H1 (cell line): ENCODE measurements around the gene TXNDC11. TPM values are rescaled to one million over a fixed set of nuclear protein-coding genes. Genes with fewer than 3 reads are reported as not detected.

ENCODE experiments used
- CTCF ChIA-PET: fragments of 300-600 bp; sonication (Branson Sonifier 250); formaldehyde crosslinking; loops from one replicate; lab custom pipeline; 2021; ENCODE audit not compliant: partially characterized antibody; lab: Charles Lee
- POLR2A ChIA-PET: fragments of 300-600 bp; sonication (Branson Sonifier 250); formaldehyde crosslinking; loops from one replicate; lab custom pipeline; 2021; ENCODE audit warnings: inconsistent platforms; ENCODE audit not compliant: partially characterized antibody; lab: Charles Lee
- DNase-seq, 2 experiments: peaks; one replicate each; pipeline versions ENCODE4 v3.0.0 to v3.0.0-alpha.2; 2010 to 2022; ENCODE audit warnings: low spot score in 2 of 2, low read depth in 1 of 2, mixed read lengths in 1 of 2
- FAIRE-seq: peaks from 2 replicates; lab custom pipeline; 2011; peaks lifted over from hg19 to GRCh38; lab: Jason Lieb, UNC
- H2AFZ ChIP-seq: 2 replicates; pipeline ENCODE4 v1.8.1; 2012; ENCODE audit warnings: low read length, inconsistent platforms
- H2AK5ac ChIP-seq: 2 replicates; pipeline ENCODE4 v1.6.1; 2013; ENCODE audit warnings: low read depth, low read length
- H2BK120ac ChIP-seq: replicated peaks from 2 replicates; pipeline ENCODE3; 2013; ENCODE audit warnings: low read depth, low read length, inconsistent platforms
- H2BK12ac ChIP-seq: 2 replicates; pipeline ENCODE4 v1.6.1; 2013; ENCODE audit warnings: low read depth, low read length
- H2BK15ac ChIP-seq: 2 replicates; pipeline ENCODE4 v1.6.1; 2013; ENCODE audit warnings: low read length
- H2BK20ac ChIP-seq: 2 replicates; pipeline ENCODE4 v1.6.1; 2013; ENCODE audit warnings: low read length
- H2BK5ac ChIP-seq: 2 replicates; pipeline ENCODE4 v1.6.1; 2013; ENCODE audit warnings: low read depth, low read length
- H3K14ac ChIP-seq: 2 replicates; pipeline ENCODE4 v1.6.1; 2013; ENCODE audit warnings: inconsistent platforms; ENCODE audit not compliant: insufficient read length
- H3K18ac ChIP-seq: 2 replicates; pipeline ENCODE4 v1.6.1; 2013; ENCODE audit warnings: low read length; ENCODE audit errors: extremely low read depth
- H3K23ac ChIP-seq: 2 replicates; pipeline ENCODE4 v1.6.1; 2013; ENCODE audit warnings: inconsistent platforms; ENCODE audit not compliant: insufficient read length
- H3K23me2 ChIP-seq: 2 replicates; pipeline ENCODE4 v1.6.1; 2013; ENCODE audit warnings: low read depth, low read length
- H3K27ac ChIP-seq: 2 replicates; pipeline ENCODE4 v1.6.1; 2011; ENCODE audit warnings: low read depth, low read length, inconsistent platforms
- H3K27me3 ChIP-seq, 4 experiments: replicated peaks in 1 of 4; 1 replicate in 1 of 4; 2 replicates in 3 of 4; pipeline versions ENCODE4 v1.6.1 to v1.8.1; 2011 to 2013; ENCODE audit warnings: low read length in 3 of 4, mild to moderate bottlenecking in 3 of 4, inconsistent platforms in 2 of 4, mixed read lengths in 2 of 4, moderate library complexity in 1 of 4; ENCODE audit not compliant: control insufficient read depth in 3 of 4, insufficient read depth in 3 of 4; ENCODE audit errors: extremely low read depth in 1 of 4
- H3K36me3 ChIP-seq, 4 experiments: 2 replicates each; pipeline versions ENCODE4 v1.6.1 to v1.8.1; 2011 to 2013; ENCODE audit warnings: mild to moderate bottlenecking in 4 of 4, low read length in 3 of 4, moderate library complexity in 2 of 4, control low read depth in 1 of 4, inconsistent platforms in 1 of 4; ENCODE audit not compliant: insufficient read depth in 4 of 4, control insufficient read depth in 2 of 4
- H3K4ac ChIP-seq: replicated peaks from 2 replicates; pipeline ENCODE3; 2013; ENCODE audit warnings: low read length, low read depth, mixed read lengths, inconsistent platforms; ENCODE audit not compliant: insufficient read length
- H3K4me1 ChIP-seq, 4 experiments: replicated peaks in 1 of 4; 1 replicate in 1 of 4; 2 replicates in 3 of 4; pipeline versions ENCODE4 v1.6.1 to v1.8.1; 2011 to 2013; ENCODE audit warnings: low read length in 3 of 4, inconsistent platforms in 2 of 4, mixed read lengths in 1 of 4; ENCODE audit not compliant: insufficient read depth in 4 of 4, control insufficient read depth in 3 of 4
- H3K4me2 ChIP-seq, 2 experiments: 2 replicates each; pipeline versions ENCODE4 v1.6.1 to v1.8.1; 2011 to 2013; ENCODE audit warnings: low read depth in 2 of 2, low read length in 2 of 2, control low read depth in 1 of 2, inconsistent platforms in 1 of 2, mild to moderate bottlenecking in 1 of 2; ENCODE audit not compliant: insufficient read depth in 1 of 2
- H3K4me3 ChIP-seq, 4 experiments: fragments of 200-600, 300-600 bp in 1 of 4; sonication (generic), shearing (Covaris generic), sonication (Bioruptor Twin) in 1 of 4; 2 replicates each; pipeline versions ENCODE4 v1.5.1 to v1.8.1; 2011 to 2016; ENCODE audit warnings: low read length in 4 of 4, low read depth in 3 of 4, control low read depth in 2 of 4, inconsistent platforms in 2 of 4, mild to moderate bottlenecking in 2 of 4, mixed read lengths in 1 of 4, moderate library complexity in 1 of 4; ENCODE audit not compliant: insufficient read depth in 2 of 4; ENCODE audit errors: extremely low read depth in 1 of 4
- H3K56ac ChIP-seq: replicated peaks from 2 replicates; pipeline ENCODE3; 2013; ENCODE audit warnings: low read depth, mild to moderate bottlenecking, mixed read lengths, low read length, inconsistent platforms; ENCODE audit not compliant: insufficient read length
- H3K79me1 ChIP-seq: 2 replicates; pipeline ENCODE4 v1.6.1; 2013; ENCODE audit warnings: low read depth, low read length, control low read depth
- H3K79me2 ChIP-seq, 2 experiments: 2 replicates each; pipeline versions ENCODE4 v1.6.1 to v1.8.1; 2012 to 2013; ENCODE audit warnings: low read length in 2 of 2, mild to moderate bottlenecking in 2 of 2, inconsistent platforms in 1 of 2; ENCODE audit not compliant: insufficient read depth in 2 of 2, control insufficient read depth in 1 of 2
- H3K9ac ChIP-seq, 4 experiments: replicated peaks in 1 of 4; 1 replicate in 1 of 4; 2 replicates in 3 of 4; pipeline versions ENCODE4 v1.6.1 to v1.8.1; 2011 to 2013; ENCODE audit warnings: low read depth in 3 of 4, low read length in 3 of 4, control low read depth in 2 of 4, mild to moderate bottlenecking in 2 of 4, moderate library complexity in 2 of 4, inconsistent platforms in 1 of 4; ENCODE audit errors: extremely low read depth in 1 of 4
- H3K9me3 ChIP-seq, 2 experiments: 2 replicates each; pipeline versions ENCODE4 v1.6.1 to v1.8.1; 2012 to 2013; ENCODE audit warnings: mild to moderate bottlenecking in 2 of 2, moderate library complexity in 2 of 2, control low read depth in 1 of 2, inconsistent platforms in 1 of 2, low read depth in 1 of 2, low read length in 1 of 2, mixed read lengths in 1 of 2; ENCODE audit not compliant: insufficient read depth in 2 of 2
- H4K20me1 ChIP-seq, 2 experiments: replicated peaks in 1 of 2; 2 replicates each; pipeline versions ENCODE3 to v1.8.1; 2011 to 2013; ENCODE audit warnings: inconsistent platforms in 2 of 2, low read length in 2 of 2, mild to moderate bottlenecking in 1 of 2; ENCODE audit not compliant: insufficient read depth in 2 of 2, control insufficient read depth in 1 of 2
- H4K5ac ChIP-seq: 2 replicates; pipeline ENCODE4 v1.6.1; 2013; ENCODE audit warnings: low read length, low read depth, mixed read lengths, inconsistent platforms; ENCODE audit not compliant: insufficient read length
- H4K8ac ChIP-seq: 2 replicates; pipeline ENCODE4 v1.8.0; 2013; ENCODE audit warnings: mild to moderate bottlenecking, moderate library complexity, low read length, inconsistent platforms; ENCODE audit not compliant: insufficient read depth; ENCODE audit errors: extremely low read depth
- H4K91ac ChIP-seq: replicated peaks from 2 replicates; pipeline ENCODE3; 2013; ENCODE audit warnings: low read length, mixed read lengths, inconsistent platforms; ENCODE audit not compliant: insufficient read length
- BRCA1 ChIP-seq: IDR thresholded peaks from 2 replicates; pipeline ENCODE4 v1.6.1; 2012; ENCODE audit warnings: low read depth, low read length, improper control_type of control experiment
- CEBPB ChIP-seq: IDR thresholded peaks from 2 replicates; pipeline ENCODE4 v1.6.1; 2012; ENCODE audit warnings: low read depth, low read length
- GTF2F1 ChIP-seq: IDR thresholded peaks from 2 replicates; pipeline ENCODE4 v1.6.1; 2012; ENCODE audit warnings: low read depth, low read length, improper control_type of control experiment, borderline replicate concordance
- JUN ChIP-seq: IDR thresholded peaks from 2 replicates; pipeline ENCODE4 v1.6.1; 2011; ENCODE audit warnings: low read depth, mild to moderate bottlenecking, improper control_type of control experiment, low read length
- POLR2AphosphoS5 ChIP-seq: IDR thresholded peaks from 2 replicates; pipeline ENCODE4 v1.6.1; 2011; ENCODE audit warnings: low read depth, low read length
- RAD21 ChIP-seq, 2 experiments: IDR thresholded peaks in 1 of 2; conservative IDR thresholded peaks in 1 of 2; 2 replicates each; pipeline ENCODE4 v1.6.1; 2011; ENCODE audit warnings: low read depth in 2 of 2, low read length in 2 of 2, improper control_type of control experiment in 1 of 2, inconsistent platforms in 1 of 2, mild to moderate bottlenecking in 1 of 2, moderate library complexity in 1 of 2
- SIX5 ChIP-seq: IDR thresholded peaks from 2 replicates; pipeline ENCODE4 v1.6.1; 2011; ENCODE audit warnings: mild to moderate bottlenecking, low read depth, low read length
- WGBS, 2 experiments: shearing (Covaris generic) in 1 of 2; methylation state at CpG; one replicate each; pipeline versions ENCODE4 v1.1.6 to v1.1.7; 2013 to 2015; ENCODE audit warnings: low lambda C conversion rate in 2 of 2, mixed read lengths in 2 of 2, inconsistent platforms in 1 of 2, low coverage in 1 of 2, missing lambda C conversion rate in 1 of 2; ENCODE audit not compliant: insufficient replicate concordance in 2 of 2, insufficient coverage in 1 of 2, insufficient read length in 1 of 2; ENCODE audit errors: extremely low coverage in 1 of 2, missing lambda C conversion rate in 1 of 2; 5-methylcytosine and 5-hydroxymethylcytosine counted together
- polyA plus RNA-seq, 7 experiments: library from polyadenylated mRNA; depleted of rRNA in 3 of 7; stranded (reverse) in 5 of 7; unstranded in 2 of 7; fragments of >200 nt in 5 of 7; fragments of 200-250 nt in 2 of 7; gene quantifications; 1 replicate in 5 of 7; 2 replicates in 1 of 7; 4 replicates in 1 of 7; pipeline versions ENCODE4 v1.2.1 to v1.2.3, GENCODE V29; 2011 to 2013; ENCODE audit warnings: missing spikeins in 2 of 7, mixed read lengths in 2 of 7
- total RNA-seq: library from RNA; stranded (reverse); fragmentation: NEBNext Ultra II Directional; extraction: Animal tissue kit (Norgen Biotek cat#: 25700); gene quantifications from 2 replicates; pipeline ENCODE4 v1.2.1, GENCODE V29; 2021
- TF ChIP-seq, protein P1 (sequence below): IDR thresholded peaks from 2 replicates; pipeline ENCODE4 v1.6.1; 2011; ENCODE audit warnings: low read length, improper control_type of control experiment

TXNDC11 gene
- total and polyA plus RNA-seq, 2 of the 8 experiments (the other 6 are each of a cell fraction or from before 2014, with no cell fraction given), result 13.5 to 13.8 TPM

DNA sequence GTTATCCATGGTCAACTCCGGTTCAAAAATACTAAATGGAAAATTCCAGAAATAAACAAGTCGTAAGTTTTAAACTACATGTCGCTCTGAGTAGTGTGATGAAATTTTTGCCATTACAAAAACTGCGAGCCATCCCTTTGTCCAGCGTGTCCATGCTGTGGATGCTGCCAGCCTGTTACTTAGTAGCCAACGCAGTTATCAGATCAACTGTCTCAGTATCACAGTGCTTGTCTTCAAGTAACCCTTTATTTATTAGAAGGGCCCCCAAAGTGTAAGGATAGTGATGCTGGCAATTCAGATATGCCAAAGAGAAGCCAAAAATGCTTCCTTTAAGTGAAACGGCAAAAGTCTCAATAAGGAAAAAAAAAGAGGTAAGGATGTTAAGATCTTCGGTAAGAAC, 50.5 kb downstream of the TXNDC11 start:
- Histone ChIP-seq H2AFZ (no peak overlapping the region), H3K23ac (no peak overlapping the region), H3K27me3 (no peaks in the 10 kb centered on the region), H2BK5ac (no peak overlapping the region), H3K18ac (no peak overlapping the region), H2AK5ac (no peak overlapping the region), H2BK12ac (no peak overlapping the region), H3K4me3 (no peak overlapping the region), H4K20me1 (no peaks in the 10 kb centered on the region), H3K4me2 (no peak overlapping the region), H3K23me2 (no peaks in the 10 kb centered on the region), H3K9ac (no peak overlapping the region), H3K4ac (no peak overlapping the region), H2BK20ac (no peak overlapping the region), H3K56ac (no peak overlapping the region), H3K27ac (no peak overlapping the region), H3K36me3 (peaks cover 0 to 23% (median 11%) of the 10 kb centered on the region in 4 experiments; a peak in 6 of 8 replicates), H3K9me3 (no peaks in the 10 kb centered on the region), H3K14ac (no peak overlapping the region), H4K8ac (no peak overlapping the region), H3K79me1 (peaks cover 5% of the 10 kb centered on the region), H2BK15ac (no peak overlapping the region), H4K5ac (no peak overlapping the region), H3K4me1 (no peaks in the 10 kb centered on the region), H3K79me2 (no peaks in the 10 kb centered on the region), H2BK120ac (no peak overlapping the region), H4K91ac (no peak overlapping the region)
- DNase-seq (no peak), FAIRE-seq (no peak)
- TF ChIP-seq, protein P1, sequence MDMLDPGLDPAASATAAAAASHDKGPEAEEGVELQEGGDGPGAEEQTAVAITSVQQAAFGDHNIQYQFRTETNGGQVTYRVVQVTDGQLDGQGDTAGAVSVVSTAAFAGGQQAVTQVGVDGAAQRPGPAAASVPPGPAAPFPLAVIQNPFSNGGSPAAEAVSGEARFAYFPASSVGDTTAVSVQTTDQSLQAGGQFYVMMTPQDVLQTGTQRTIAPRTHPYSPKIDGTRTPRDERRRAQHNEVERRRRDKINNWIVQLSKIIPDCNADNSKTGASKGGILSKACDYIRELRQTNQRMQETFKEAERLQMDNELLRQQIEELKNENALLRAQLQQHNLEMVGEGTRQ, result no peak
- TF ChIP-seq JUN (no peak), RAD21 (IDR thresholded peaks at IDR 0.05 in 1 of 2, conservative IDR thresholded peaks at IDR 0.05 in 1 of 2; ENCODE audit: low read depth in 2 of 2, low read length in 2 of 2) (no peak), POLR2AphosphoS5 (no peak), SIX5 (no peak), GTF2F1 (no peak), BRCA1 (no peak), CEBPB (no peak)
- POLR2A ChIA-PET, result interaction anchor here (1.0 to 1.8 kb wide), 2 partner anchors 8 to 23 kb away, joined by 4 to 5 read pairs; no protein-coding TSS in a partner anchor
- WGBS, 2 experiments, result 99% methylated on average over 8 of the region's 8 CpGs; no CpG with 5 or more reads in 1 of the 2 experiments
- CTCF ChIA-PET, result interaction anchor here (1.0 to 1.3 kb wide), 3 partner anchors 22 to 296 kb away, joined by 3 to 5 read pairs (median 4); no protein-coding TSS in a partner anchor
